Right cardiac atrium (tissue), 5 donors: Measurements from ENCODE around the gene UHRF2. TPM values are rescaled to one million over a fixed set of nuclear protein-coding genes. Genes with fewer than 3 reads are reported as not detected.
A peak's percentile ranks its signal among the peaks of the same experiment; 100 is the strongest.
"Not testable (repeated sequence)": the region's sequence is repeated elsewhere in the genome, so short reads cannot be mapped to it uniquely, and the experiment has no call there.

Source experiments
- ATAC-seq, 2 donors: fragments of 200-7000 bp; cut with Tn5 transposase; one replicate each; pipeline versions ENCODE4 v1.8.0 to v1.9.1; 2020; ENCODE audit warnings: moderate library complexity in 2 of 2, mild to moderate bottlenecking in 1 of 2
- DNase-seq, 3 donors: peaks; one replicate each; pipeline ENCODE4 v3.0.0-alpha.2; 2020
- H3K27ac ChIP-seq: one replicate; pipeline ENCODE4 v1.5.1; 2013; ENCODE audit warnings: mild to moderate bottlenecking, low read length, control low read depth, moderate library complexity
- H3K27me3 ChIP-seq: one replicate; pipeline ENCODE4 v1.6.1; 2013; ENCODE audit not compliant: control insufficient read depth, insufficient read depth
- H3K4me1 ChIP-seq: one replicate; pipeline ENCODE4 v1.6.1; 2013; ENCODE audit warnings: low read length; ENCODE audit not compliant: control insufficient read depth, insufficient read depth
- H3K4me3 ChIP-seq: one replicate; pipeline ENCODE4 v1.5.1; 2013; ENCODE audit warnings: low read length, control low read depth
- H3K9me3 ChIP-seq: one replicate; pipeline ENCODE4 v1.6.1; 2013; ENCODE audit warnings: low read length; ENCODE audit not compliant: control insufficient read depth
- WGBS: extraction: QIAGEN DNeasy Blood & Tissue Kit; methylation state at CpG from one replicate; pipeline ENCODE4 v1.1.7; 2013; 5-methylcytosine and 5-hydroxymethylcytosine counted together
- intact Hi-C, 4 donors: fragments of 100-400 bp; cut with DNase I; formaldehyde crosslinking; loops; one replicate each; pipeline versions ENCODE4 v1.11.0 to v1.14.0; 2022 to 2023
- polyA plus RNA-seq: library from polyadenylated mRNA; stranded (reverse); fragments of 200-250 nt; gene quantifications from one replicate; pipeline ENCODE4 v1.2.3, GENCODE V29; 2013
- total RNA-seq, 4 donors: library from RNA; stranded (reverse); fragmentation: NEBNext Ultra II Directional; extraction: Animal tissue kit (Norgen Biotek cat#: 25700); gene quantifications; one replicate each; pipeline ENCODE4 v1.2.1, GENCODE V29; 2021
- donor health status: healthy with polysubstance abuse.
- donor health status: DM: no; HTN: yes; CAD: no.
- donor health status: DM: no; HTN: no; CAD: no.
- donor health status: DM: no; HTN: yes; CAD: no; lungs with severe emphysema.
- donor health status: DM: yes; HTN: yes; CAD: no.

Gene UHRF2
- total and polyA plus RNA-seq, 5 donors: 10.6 to 20.5 (median 18.2) TPM

DNA sequence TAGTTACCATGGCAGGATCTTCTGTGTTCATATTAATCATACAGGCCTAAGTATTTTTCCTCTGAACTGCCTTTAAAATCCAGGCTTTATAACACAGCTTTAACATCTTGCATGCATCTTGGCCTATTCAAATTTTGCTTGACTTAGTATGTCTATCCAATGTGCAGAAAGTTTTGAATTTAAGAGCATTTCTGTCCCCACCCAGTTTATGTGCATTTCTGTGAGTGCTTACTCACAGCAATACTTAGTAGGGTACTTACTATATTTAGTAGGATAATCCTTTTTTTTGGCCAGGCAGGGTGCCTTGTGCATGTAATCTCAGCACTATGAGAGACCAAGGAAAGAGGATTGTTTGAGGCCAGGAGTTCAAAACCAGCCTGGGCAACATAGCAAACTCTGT lies 18.0 kb downstream of the UHRF2 start:
- Histone ChIP-seq H3K4me1 (peaks cover 2% of the 10 kb centered on the region), H3K9me3 (no peaks in the 10 kb centered on the region), H3K4me3 (no peak overlapping the region), H3K27me3 (no peaks in the 10 kb centered on the region), H3K27ac (no peak overlapping the region)
- ATAC-seq (no peak), DNase-seq (no peak)
- intact Hi-C loops: no loop called here

DNA sequence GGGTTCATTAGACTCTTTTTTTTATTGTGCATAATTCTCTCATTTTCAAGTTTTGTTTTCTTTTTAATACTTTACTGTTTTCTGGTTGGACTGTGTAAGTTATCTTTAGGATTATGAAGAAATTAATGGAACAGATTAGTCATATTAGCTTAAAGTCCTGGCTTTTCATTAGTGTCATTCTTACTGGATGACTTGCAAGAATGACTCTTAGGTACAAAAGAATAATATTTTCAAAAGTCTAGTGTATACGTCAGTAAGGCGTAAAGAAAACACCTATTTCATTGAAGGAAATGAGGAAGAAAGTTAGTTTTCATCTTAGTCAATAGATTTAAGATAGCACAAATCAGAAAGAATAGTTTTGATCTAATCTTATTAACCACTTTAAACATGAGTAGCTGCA lies 20.4 kb downstream of the UHRF2 start:
- Histone ChIP-seq H3K27me3 (no peaks in the 10 kb centered on the region), H3K4me3 (no peak overlapping the region), H3K9me3 (no peaks in the 10 kb centered on the region), H3K27ac (no peak overlapping the region), H3K4me1 (peaks cover 3% of the 10 kb centered on the region)
- DNase-seq (no peak), ATAC-seq (no peak)
- 92% methylated on average over 2 of the region's 2 CpGs for WGBS
- intact Hi-C loops: no loop called here

DNA sequence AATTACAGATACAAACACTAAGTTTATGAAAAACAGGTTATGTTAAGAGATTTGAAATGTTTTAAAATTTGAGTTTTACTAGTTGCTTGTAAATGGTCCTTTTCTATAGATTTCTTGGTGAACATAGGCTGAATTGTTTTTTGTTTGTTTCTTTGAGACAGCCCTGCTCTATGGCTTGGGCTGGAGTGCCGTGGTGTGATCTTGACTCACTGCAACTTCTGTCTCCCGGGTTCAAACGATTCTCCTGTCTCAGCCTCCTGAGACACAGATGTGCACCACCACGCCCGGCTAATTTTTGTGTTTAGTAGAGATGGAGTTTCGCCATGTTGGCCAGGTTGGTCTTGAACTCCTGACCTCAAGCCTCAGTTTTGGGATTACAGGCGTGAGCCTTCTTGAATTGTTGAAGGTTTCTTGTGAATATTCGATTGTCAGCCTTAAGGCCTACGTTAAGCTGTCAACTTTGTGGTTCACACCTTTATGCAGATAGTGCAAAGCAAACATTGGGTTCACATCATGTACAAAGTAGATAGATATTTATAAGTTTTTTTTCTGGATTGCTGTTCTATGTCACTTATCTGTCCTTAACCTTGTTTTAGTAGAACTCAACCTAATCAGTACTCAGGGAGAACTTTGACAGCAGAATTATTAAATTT lies 26.2 kb downstream of the UHRF2 start:
- no peak overlapping the region for H3K27ac ChIP-seq
- 82% methylated on average over 9 of the region's 9 CpGs for WGBS
- peaks cover 1% of the 10 kb centered on the region for H3K4me1 ChIP-seq
- DNase-seq: no peak
- no peak overlapping the region for H3K4me3 ChIP-seq
- intact Hi-C loops: no loop called here
- no peaks in the 10 kb centered on the region for H3K27me3 ChIP-seq
- ATAC-seq: no peak
- no peaks in the 10 kb centered on the region for H3K9me3 ChIP-seq

DNA sequence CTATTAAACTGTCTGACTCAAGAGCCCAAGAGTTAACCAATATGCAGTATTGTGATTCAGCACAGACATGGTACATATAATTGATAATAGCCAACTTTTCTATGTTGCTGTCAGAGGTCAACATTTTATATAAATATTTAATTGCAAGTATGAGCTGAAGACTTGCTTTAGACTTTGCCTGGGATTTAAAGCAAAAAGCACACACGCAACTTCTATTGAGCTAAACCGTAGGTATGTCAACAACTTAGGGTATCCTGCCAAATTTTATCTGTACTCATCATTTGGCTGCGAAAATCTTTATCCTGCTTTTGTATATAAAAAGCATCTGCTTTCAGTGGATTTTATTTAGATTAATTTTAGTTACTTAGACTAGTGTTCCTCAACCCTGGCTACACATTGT lies 27.4 kb downstream of the UHRF2 start:
- H3K4me1 ChIP-seq: peaks cover 3% of the 10 kb centered on the region

DNA sequence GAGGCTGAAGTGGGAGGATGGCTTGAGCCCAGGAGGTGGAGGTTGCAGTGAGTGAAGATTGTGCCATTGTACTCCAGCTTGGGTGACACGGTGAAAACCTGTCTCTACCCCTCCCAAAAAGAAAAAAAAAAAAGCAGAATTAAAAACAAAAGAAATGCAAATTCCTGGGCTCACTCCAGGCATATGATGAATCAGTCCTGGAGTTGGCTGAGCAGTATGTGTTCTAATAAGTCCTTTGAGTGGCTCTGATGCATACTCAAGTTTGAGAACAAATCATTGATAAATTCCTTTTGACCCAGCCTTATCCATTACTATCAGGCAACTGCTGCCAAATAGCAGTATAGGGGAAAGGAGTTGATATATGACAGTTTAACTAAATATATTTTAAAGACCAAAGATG lies 28.3 kb downstream of the UHRF2 start:
- no peaks in the 10 kb centered on the region for H3K27me3 ChIP-seq
- peaks cover 3% of the 10 kb centered on the region for H3K4me1 ChIP-seq
- H3K27ac ChIP-seq: no peak overlapping the region
- ATAC-seq: no peak
- H3K4me3 ChIP-seq: no peak overlapping the region
- no peaks in the 10 kb centered on the region for H3K9me3 ChIP-seq
- DNase-seq: no peak
- 70% methylated on average over 1 of the region's 1 CpG for WGBS
- intact Hi-C loops: no loop called here

More for the DNA sequence above, 27.4 kb downstream of the UHRF2 start:
- Histone ChIP-seq H3K9me3 (no peaks in the 10 kb centered on the region), H3K27ac (no peak overlapping the region), H3K27me3 (no peaks in the 10 kb centered on the region), H3K4me3 (no peak overlapping the region)
- ATAC-seq (no peak), DNase-seq (no peak)
- 54% methylated on average over 3 of the region's 3 CpGs for WGBS
- intact Hi-C loops: no loop called here

DNA sequence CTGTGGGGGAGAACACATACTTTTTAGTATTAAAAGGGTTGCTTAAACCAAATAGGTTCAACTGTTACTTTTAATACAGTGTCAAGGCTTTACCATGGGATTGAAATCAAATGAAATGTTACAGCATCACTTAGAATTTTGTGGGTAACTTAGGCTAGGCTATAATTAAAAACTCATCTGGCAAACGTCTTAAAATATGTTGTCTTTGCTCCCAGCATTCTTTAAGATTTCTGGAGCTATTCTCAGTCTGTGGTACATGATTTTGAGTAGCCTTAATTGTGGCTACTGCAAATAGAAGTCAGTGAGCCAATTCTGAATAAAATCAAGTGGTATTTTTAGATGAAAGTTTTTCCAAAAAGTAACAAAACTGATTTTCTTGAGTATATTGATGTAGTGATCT lies 30.7 kb downstream of the UHRF2 start:
- H3K27ac ChIP-seq: no peak overlapping the region
- ATAC-seq (no peak), DNase-seq (no peak)
- no peaks in the 10 kb centered on the region for H3K27me3 ChIP-seq
- H3K4me1 ChIP-seq: peaks cover 3% of the 10 kb centered on the region
- intact Hi-C loops: no loop called here
- no peak overlapping the region for H3K4me3 ChIP-seq
- no peaks in the 10 kb centered on the region for H3K9me3 ChIP-seq
- WGBS: 9% methylated on average over 1 of the region's 1 CpG

DNA sequence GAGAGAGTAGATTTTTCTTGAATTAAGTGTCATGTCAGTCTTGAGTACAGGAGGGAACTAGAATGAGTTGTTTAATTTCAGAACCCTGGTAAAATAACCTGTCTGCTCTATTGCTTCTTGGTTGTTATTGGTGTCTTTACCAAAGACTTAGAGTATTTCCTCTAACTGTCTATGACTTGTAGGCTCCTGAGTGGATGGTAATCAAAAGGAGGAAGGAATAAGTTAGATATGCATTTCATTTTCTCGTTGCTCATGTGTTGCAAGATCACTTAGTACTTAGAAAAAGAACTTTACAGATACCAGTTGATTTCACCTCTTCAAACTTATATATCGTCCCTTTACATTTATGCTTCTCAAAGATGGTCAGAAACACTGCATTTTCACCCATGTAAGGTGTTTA lies 31.1 kb downstream of the UHRF2 start:
- Histone ChIP-seq H3K27ac (no peak overlapping the region), H3K4me1 (peaks cover 5% of the 10 kb centered on the region), H3K27me3 (no peaks in the 10 kb centered on the region), H3K9me3 (no peaks in the 10 kb centered on the region), H3K4me3 (no peak overlapping the region)
- ATAC-seq (no peak), DNase-seq (no peak)
- WGBS: 65% methylated on average over 2 of the region's 2 CpGs
- intact Hi-C loops: no loop called here

DNA sequence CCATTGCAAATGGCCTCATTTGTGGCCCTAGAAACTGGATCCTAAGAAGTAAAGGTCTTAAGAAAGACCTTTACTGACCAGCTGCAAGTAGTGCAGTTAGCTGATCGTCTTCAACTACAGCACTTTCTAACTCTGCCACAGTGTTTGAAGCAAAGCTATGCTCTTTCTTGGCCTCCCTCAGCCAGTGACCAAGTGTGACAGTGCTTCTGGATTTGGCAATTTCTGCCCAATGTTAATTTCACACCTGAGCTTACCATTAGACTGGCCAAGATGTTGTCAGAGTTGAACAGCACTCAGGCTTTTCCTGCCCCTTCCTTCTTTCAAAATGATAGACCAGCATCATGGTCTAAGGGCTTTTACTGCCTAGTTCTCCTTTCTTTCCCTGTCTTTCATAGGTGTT lies 36.1 kb downstream of the UHRF2 start:
- H3K9me3 ChIP-seq: no peaks in the 10 kb centered on the region
- H3K4me3 ChIP-seq: no peak overlapping the region
- intact Hi-C loops: no loop called here
- DNase-seq (no peak), ATAC-seq (no peak)
- peaks cover 11% of the 10 kb centered on the region for H3K4me1 ChIP-seq
- H3K27me3 ChIP-seq: no peaks in the 10 kb centered on the region
- WGBS: 71% methylated on average over 1 of the region's 1 CpG
- H3K27ac ChIP-seq: no peak overlapping the region

DNA sequence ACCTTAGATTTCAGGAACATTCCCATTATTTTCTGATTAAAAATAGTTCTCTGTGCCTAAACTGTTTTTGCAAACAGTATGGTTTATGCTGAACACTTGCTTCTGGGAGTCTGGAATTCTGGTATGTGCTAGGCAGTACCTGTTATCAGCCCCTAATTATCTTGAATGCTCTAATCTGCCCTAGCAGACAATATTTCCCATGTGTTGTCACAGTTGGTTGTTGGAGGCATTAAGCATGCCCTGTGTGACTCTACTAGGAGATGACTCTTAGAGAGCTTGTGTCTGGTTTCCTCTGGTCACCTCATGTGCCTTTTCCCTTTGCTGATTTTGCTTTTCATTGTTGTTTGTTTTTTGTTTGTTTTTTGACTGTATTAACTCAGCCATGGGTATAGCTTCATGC lies 36.6 kb downstream of the UHRF2 start:
- Histone ChIP-seq H3K9me3 (no peaks in the 10 kb centered on the region), H3K27me3 (no peaks in the 10 kb centered on the region), H3K4me3 (no peak overlapping the region), H3K27ac (no peak overlapping the region), H3K4me1 (peaks cover 10% of the 10 kb centered on the region)
- no peak for ATAC-seq
- intact Hi-C loops: no loop called here
- DNase-seq: no peak

DNA sequence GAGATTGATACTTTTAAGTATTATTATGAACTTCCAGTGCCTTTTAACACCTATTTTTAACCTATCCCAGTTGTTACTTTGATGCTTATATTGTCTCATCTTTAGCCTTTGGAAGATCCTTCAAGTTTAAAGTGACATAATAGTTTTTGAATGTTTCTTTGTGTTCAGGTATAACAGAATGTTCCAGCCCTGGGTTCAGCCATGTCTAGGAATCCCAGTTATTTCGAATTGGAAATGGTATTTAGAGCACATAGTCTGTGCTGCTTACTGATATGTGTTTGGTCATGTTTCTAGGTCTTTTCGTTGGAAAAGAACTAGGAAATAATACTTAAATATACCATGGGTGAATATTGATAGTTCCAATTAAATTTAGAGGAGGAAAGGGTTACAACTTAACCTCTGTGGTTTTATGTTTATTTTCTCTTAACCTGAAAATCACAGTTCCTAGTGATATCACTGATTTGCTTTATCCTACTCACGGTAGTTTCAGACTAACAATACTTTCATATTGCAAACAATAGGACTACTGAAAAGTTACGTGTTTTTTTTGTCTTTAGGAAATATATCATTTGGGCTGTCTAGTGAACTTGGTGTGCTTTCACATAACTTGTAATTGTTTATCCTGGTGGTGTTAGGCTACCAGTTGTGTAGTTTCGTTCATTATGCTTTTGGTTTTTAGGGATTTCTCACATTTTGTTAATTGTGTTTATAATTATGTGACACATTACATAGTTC lies 37.8 kb downstream of the UHRF2 start:
- no peak overlapping the region for H3K4me3 ChIP-seq
- DNase-seq (no peak), ATAC-seq (no peak)
- no peak overlapping the region for H3K27ac ChIP-seq
- intact Hi-C loops: no loop called here
- no peaks in the 10 kb centered on the region for H3K9me3 ChIP-seq
- WGBS: 77% methylated on average over 5 of the region's 5 CpGs
- no peaks in the 10 kb centered on the region for H3K27me3 ChIP-seq
- peaks cover 9% of the 10 kb centered on the region for H3K4me1 ChIP-seq

DNA sequence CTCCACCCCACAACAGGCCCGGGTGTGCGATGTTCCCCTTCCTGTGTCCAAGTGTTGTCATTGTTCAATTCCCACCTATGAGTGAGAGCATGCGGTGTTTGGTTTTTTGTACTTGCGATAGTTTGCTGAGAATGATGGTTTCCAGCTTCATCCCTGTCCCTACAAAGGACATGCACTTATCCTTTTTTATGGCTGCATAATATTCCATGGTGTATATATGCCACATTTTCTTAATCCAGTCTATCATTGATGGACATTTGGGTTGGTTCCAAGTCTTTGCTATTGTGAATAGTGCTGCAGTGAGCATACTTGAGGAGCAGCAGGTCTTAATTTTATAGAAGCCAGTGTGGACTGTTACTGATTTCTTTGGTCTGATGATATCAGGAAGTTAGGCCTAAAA lies 42.3 kb downstream of the UHRF2 start:
- H3K27ac ChIP-seq, H3K4me1 ChIP-seq, H3K27me3 ChIP-seq, ATAC-seq, intact Hi-C loops, H3K9me3 ChIP-seq, H3K4me3 ChIP-seq: not testable (repeated sequence)
- 97% methylated on average over 4 of the region's 4 CpGs for WGBS
- peak in 1 of 3 donors; percentile 3 for DNase-seq
